ENCODE data around the gene ESPNL.
"Not testable (repeated sequence)": the region's sequence is repeated elsewhere in the genome, so short reads cannot be mapped to it uniquely, and the experiment has no call there.

The ESPNL gene

DNA sequence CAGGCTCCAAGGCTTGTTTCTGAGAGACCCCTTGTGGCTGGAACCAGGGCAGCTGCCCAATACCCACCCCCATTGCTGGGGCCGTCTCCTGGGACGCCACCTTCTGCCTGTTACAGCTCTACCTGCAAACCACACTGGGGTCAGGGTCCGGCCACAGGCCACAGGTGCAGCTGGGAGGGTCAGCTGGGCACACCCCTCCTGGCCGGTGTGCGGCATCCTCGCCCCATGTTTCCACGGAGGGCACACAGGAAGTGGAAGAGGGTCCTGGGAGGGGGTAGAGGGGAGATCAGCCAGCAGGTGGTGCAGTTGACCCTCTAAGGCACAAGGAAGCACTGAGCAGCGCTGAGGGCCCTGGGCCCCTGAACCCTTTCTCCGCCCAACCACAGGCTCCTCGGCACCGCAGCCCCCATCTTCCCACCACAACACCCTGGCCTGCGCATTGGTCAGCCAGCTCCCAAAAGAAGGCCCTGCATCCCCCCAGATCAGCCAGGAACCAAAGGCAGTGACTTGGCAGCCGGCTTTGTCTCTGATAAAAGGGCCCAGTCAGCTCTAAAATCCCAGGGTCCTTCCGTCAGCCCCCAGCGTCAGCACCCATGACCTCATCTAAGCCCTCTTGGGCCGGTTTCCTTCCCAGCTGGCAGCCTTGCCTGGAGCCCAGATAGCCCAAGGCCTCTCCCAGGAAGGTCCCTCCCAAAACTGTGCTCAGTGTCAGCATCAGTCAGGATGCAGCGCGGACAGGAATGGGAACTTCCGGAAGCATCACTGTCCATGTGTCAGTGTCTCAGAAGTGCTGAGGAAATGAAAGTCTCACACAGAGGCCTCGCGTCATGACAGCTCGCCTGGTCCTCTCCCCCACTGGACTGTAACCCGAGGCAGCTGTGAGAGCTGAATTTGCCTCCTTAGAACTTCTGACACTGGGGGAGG lies 60.3 kb downstream of the ESPNL start:
- peak; percentile 24 to 33 for DNase-seq

DNA sequence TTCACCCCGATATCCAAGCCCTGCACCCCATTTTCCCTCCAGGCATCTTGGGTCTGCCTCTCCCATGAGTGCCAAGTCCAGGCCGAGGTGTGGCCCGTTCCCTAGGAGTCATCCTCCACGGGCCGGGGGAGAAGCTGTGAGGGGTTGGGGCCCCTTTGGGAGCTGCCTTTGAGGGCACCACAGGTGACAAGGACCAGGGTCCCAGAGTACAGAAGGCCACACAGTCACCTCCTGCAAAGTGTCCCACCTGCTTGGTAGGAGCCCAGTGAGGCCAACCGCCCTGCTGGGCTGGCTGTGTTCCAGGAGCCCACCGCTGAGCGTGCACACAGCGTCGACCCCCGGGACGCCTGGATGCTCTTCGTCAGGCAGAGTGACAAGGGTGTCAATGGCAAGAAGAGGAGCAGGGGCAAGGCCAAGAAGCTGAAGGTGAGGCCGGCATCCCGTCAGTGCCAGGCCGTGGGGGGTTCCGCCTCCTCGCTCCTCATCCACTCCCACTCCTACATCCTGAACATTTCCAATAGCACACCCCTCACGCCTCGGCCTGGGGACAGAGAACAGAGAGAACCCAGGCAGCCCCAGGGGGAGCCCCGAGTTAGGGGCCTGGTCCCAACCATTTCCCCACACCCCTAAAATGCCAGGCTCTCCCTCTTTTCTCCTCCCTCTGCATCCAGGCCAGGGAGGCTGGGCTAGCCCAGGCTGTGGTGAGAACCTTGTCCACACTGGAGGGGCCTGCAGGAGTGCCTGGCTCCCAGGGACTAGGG lies 61.3 kb downstream of the ESPNL start:
- no peak for DNase-seq

DNA sequence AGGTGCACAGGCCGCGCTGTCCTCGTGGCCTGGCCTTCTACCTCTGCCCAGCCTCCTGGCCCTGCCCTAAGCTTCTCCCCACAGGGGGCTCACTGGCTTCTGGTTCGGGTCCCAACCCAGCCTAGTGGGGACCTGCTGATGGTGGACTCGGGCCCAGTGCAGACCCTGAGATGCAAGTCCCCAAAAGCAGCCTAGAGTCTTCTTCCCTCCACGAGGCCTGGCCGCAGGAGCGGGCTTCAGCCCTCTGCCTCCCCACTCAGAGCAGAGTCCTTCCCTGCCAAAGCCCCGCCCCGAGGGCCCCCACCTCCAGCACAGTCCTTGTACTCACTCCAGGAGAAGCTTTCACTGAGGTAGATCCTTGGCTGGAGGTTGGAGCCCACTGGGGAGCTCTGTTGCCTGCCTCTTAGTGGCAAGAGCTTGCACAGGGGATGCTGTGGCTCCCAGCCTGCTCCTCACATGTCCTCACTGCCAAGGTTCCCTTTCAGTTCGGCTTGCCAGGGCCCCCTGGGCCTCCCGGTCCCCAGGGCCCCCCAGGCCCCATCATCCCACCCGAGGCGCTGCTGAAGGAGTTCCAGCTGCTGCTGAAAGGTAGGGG lies 62.2 kb downstream of the ESPNL start:
- no peak for DNase-seq

DNA sequence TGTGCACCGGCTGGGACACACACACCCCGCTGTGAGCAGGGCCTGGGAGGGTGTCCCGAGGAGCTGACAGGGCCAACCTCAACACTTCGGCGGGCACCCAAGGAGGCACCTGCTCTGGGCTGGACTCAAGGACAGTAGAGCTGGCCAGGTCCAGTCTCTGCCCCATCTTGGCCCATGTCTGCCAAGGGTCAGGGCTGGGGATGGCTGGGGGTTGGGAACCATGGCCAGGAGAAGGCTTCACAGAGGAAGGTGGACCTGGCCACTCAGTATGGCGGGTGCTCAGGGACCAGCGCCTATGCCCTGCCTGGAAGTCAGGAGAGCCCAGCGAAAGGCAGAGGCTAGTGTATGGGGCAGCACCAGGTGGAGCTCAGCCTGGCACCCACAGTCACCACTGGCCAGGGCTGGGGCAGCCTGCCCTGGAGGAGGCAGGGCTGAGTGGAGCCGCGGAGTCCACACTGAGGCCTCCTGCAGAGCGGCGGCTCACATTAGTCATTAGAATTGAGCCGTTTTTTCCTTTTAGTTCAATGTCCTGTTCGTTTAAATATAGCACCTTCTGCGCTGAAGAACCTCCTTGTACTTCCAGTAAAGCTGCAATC lies 62.8 kb downstream of the ESPNL start:
- no peak for DNase-seq

DNA sequence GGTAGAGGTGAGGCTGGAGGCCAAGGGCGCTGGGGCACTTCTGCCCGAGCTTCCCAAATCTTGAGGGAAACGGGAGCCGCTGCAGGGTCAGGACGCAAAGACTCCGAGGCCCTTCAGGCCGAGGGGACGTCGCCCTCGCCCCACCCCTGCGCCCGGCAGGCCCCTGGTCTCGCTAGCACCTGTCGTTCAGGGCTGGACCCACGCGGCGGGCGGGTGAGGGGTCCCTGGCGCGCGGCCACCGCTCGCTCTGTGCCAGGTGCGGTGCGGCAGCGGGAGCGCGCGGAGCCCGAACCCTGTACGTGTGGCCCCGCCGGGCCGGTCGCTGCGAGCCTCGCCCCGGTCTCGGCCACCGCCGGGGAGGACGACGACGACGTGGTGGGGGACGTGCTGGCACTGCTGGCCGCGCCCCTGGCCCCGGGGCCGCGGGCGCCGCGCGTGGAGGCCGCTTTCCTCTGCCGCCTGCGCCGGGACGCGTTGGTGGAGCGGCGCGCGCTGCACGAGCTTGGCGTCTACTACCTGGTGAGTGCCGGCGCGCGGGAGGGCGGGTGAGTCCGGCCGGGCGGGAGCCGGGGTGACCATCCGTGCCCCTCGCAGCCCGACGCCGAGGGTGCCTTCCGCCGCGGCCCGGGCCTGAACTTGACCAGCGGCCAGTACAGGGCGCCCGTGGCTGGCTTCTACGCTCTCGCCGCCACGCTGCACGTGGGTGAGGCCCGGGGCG lies 63.5 kb downstream of the ESPNL start:
- no peak for DNase-seq

DNA sequence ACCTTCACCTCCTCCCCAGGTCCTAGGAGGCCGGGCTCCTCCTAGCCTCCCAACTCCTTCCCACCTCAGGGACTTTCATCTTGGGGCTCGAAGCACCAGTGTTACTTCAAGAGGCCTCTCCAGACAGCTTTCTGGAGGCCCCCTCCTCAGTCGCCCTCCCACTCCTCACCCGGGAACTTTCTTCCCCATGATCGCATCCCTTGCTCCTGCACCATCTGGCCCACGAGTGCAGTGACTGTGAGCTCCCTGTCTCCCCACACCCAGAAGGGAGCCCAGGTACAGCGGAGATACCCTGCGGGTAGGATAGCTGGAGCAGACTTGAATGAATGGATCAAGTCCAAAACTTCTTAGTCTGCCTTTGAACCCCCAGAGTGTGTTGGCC lies 64.8 kb downstream of the ESPNL start:
- no peak for DNase-seq

DNA sequence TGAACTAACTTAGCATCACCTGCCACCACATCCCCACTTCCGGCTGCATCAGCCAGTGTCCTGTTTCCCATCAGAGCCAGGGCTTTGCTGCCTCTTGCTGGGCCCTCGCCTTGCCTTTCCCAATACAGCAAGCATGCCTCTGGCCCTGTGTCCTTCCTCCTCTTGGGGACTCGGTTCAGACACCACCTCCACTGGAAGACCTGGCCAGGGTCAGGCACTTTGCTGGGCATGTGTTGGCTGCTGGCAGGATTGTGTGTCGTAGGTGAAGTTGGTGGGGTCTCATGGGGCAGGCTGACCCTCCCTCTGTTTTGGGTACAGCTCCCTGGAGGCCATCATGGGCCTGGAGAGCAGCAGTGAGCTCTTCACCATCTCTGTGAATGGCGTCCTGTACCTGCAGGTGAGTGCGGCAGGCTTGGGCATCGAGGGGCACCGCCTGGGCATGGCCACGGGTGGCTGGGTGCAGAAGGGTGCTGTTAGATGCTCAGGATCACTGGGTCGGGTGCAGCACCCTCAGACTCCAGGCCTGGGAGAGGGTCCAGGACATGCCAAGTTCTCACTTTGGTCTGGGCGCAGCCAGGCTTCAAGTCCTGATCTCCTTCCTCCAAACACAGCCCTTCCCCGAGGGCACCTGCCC lies 65.3 kb downstream of the ESPNL start:
- no peak for DNase-seq

DNA sequence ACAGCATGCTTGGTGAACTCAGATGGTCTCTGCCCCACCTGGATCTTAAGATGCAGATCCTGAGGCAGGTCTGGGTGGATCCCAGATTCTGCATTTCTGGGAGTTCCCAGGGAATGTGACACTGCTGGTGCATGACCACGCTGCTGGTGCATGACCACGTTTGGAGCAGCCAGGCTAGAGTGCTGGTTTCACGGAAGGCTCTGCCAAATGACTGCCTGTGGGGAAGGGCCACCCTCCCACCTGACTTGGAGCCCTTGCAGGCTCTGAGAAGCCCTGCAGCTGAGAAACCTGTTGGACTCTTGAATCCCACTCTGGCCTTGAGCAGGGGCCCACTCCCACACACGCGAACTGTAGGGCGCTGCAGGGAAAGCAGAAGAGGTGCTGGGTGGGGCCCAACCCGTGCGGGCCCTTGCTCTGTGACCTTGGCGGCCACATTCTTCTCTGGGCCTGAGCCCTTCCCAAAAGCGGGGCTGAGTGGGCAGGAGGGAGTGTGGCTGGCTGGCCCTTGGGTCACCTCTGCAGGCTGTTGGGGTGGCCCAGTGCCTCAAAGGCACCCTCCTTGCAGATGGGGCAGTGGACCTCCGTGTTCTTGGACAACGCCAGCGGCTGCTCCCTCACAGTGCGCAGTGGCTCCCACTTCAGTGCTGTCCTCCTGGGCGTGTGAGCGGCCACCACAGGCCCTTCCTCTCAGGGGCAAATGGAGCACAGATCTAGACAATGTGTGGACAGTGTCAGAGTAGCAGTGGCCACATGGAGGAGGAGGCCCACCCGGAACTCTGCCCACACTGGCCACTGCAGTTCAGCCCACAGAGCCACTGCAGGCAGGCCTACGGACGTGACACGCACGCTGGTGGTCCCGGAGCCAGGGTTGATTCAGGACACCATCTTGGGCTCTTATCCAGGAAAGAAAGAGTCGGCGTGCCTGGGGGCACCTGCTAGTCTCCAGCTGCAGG lies 66.5 kb downstream of the ESPNL start:
- no peak for DNase-seq

DNA sequence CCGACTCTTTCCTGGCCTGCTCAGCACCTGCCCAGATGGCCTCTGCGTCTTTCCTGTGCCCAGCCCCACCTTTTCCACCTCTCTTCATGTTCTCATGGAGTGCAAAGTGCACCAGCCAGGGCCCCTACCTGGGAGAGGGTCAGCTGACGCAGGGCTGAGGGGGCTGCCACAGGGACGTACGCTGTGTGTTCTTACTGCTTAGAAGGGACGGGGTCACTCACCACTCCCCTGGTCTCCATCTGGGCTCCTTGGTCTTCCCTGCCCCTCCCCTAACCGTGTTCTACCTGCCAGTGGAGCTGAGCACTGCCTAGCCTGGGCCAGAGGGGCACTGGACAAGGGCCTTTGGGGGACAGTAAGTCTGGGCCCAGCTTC lies 67.2 kb downstream of the ESPNL start:
- DNase-seq, result no peak

DNA sequence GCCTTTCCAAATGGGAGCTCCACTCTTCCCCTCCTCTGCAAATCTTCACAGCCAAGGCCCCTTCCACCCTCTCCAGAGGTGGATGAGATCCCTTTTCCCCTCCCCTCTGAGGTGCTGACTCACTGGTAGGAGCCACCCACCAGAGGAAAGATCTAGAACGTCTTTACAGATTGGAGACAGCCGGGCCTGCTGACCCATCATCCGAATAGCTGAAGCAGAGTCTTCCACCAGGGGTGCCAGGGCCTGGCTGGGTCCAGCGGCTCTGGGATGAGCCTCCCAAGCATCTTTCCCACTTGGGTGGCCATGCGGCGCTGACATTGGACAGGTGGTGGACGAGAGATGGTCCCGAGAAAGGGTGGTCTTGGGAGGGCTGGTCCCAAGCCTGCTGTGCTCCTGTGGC lies 67.6 kb downstream of the ESPNL start:
- DNase-seq, result no peak

DNA sequence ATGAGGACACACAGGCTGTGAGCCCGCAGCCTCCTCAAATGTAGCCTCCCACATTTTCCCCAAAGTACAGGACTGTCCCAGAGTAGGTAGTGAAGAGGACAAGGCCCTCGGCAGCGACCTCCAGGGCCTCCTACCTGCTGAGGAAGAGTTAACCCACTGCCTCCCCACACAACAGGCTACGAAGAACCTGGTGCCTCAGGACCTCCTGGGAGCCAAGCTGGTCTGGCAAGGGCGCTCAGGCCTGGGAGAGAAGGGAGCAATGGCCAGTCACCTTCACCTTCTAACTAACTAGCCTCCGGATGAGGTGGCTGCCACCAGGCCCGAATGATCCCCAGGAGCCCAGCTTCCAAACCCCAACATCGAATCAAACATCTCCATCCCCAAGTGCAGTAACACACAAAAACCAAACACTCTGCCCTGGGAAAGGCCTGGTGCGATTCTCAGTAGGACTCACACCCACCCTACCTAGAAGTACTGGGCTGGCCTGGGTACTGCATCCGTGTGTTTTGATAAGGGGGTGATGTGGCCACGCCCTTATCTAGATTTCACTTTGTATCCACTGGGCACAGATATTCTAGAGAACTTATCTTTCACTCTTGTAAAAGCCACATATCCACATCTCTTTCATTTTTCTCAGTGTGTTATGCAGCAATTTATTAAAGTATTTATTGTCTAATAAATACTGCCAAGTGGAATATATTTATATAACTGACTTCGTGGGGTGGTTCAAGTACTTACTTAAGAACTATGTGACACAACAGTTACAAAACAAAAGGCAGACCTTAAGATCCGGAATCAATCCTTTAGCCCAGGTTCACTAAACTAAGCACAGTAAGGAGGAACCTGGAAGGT lies 68.3 kb downstream of the ESPNL start:
- no peak for DNase-seq

DNA sequence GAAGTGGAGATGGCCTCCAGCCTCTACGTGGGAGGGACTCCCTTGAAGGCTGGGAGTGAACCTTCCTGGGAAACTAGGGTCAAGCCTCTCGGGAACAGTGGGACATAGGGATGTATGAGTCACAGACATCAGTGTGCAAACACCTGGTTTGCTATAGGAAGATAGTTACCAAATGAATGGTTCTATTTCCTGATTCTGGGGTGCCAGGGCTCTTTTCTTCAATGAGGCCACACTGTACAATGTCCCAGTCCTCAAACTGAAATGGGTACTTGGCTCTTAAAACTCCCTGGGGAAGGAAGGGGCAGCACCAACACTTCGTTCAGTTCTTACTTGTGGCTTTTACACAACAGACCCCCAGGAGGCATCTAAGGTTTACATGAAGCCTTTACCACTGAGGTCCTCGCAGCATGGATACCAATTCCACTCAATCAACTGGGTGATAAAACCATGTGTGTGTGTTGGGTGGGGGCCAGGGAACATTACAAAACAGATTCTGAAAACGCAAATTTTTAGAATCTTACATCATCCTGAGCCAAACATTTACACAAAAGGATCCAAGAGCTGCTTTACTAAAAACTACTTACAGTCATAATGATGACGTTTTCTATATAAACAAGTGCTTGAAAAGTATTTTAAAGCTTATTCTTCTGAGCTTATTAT lies 69.0 kb downstream of the ESPNL start:
- no peak for DNase-seq

DNA sequence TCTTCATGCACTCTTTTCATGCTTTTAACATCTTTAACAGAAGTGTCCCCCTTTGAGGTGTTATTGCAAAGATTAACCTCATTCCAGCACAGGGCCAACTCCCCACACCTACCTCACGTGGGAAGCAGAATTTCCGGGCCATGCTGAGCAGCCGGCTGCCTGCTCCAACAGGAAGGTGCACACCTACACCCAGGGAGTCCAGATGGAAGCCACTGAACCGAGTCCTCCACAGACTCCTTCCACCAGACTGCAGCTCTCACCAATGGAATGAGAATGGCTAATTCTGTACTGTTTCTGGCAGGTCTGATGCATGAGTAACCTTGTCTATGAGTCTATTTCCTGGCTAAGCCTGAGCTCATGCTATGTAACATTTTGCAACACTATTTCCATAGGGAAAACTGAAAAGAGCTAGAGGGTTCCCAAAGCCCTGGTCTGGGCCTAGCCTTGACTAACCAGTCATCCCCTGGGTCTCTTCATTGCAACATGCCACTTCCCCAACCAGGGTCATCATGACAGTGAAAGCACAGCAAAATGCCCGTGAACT lies 69.6 kb downstream of the ESPNL start:
- DNase-seq, result peak; percentile 35 to 43

DNA sequence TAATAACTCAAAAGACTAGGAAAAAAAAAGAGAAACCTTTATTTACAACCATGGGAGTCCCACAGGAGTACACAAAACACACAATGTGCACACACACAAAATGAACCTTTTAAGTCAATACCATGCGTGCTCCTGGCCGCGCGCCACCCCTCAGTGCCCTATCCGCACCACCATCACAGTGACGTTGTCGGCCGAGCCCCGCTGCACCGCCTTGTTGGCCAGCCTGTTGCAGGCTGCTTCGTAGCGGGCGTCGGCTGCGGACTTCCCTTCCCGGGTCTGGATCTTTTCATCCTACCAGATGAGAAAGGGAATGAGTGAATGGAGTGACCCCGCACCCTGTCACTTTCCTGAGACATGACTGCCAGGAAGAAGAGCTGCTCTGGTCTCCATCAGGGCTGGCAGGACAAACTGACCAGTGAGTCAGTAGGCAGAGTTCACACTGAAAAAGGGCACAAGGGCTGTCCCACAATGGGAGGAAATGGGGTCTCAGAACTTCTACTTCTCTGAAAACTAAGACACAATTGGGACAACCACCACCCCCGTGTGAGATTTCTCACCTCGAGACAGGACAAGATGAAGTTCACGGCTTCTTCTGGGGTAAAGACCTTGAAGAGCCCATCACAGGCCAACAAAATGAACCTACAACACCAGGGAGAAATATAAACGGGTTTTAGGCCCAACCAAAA lies 70.4 kb downstream of the ESPNL start:
- DNase-seq, result no peak

DNA sequence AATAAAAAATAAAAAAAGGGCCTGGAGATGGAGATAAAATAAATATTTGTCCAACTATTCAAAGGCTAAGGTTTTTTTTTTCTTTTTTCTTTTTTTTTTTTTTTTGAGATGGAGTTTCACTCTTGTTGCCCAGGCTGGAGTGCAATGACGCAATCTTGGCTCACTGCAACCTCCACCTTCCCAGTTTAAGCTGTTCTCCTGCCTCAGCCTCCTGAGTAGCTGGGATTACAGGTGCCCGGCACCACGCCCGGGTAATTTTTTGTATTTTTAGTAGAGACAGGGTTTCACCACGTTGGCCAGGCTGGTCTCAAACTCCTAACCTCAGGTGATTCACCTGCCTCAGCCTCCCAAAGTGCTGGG lies 70.9 kb downstream of the ESPNL start:
- not testable (repeated sequence) for DNase-seq

DNA sequence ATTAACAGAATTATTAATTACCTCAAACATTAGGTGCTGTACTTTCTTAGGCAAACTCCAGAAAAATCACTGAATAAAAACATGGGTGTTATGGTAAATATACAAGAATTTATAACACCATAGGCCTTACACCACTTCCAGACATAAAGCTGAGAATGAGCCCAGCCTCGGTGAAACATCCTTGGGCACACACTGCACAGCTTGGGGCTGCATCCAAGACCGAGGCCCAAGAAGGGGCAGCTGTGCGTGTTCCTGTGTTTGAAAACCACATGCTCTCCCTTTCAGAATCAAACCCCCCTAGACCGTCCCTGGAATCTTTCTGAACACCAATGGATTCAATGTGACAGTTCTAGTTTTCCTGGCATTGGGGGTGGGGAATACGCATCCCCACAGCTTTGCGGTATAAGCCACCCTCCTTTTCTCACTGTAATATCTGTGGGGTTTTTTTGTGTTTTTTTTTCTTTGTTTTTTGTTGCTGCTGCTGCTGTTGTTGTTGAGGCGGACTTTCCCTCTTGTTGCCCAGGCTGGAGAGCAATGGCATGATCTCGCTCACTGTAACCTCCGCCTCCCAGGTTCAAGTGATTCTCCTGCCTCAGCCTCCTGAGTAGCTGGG lies 71.5 kb downstream of the ESPNL start:
- no peak for DNase-seq

DNA sequence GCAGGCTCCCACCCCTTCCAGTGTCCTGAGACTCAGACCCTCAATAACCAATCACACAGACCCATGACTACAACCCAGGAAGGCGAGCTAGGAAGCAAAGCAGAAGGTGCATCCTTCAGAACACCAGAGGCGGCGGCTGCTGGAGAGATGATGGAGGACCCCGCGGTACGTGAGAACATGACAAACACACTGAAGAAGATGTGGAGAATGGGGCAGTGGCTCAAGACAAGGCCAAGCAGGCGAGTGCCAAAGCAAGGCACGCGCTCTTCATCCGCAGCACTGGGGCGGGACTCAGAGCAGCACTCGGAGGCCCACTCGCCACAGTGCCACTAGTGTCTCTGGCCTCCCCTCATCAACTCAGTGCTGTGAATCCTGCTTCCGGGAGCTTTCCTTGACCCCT lies 72.3 kb downstream of the ESPNL start:
- no peak for DNase-seq

DNA sequence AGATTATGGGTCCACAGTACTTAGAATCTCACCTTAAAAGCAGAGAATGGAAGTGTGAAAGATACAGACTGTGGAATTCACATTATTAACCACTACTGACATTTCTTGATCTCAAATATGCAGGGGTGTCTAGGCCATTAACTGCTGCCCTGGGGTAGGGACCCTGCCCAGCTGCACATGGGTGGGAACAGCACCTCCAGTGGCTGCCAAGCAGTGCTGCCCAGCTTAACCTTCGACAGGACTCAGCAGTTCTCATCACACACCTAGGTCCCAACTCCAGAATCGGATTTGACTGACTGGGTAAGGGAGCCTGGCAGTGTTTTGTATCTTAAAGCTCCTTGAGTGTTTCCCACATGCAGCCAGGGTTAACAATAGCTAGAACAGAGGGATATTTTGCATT lies 73.6 kb downstream of the ESPNL start:
- no peak for DNase-seq
